ENCODE data around the gene NFKBIE. TPM values are rescaled to one million over a fixed set of nuclear protein-coding genes. Genes with fewer than 3 reads are reported as not detected.
A peak's percentile ranks its signal among the peaks of the same experiment; 100 is the strongest.

Gene NFKBIE
- total RNA-seq, 2 donors from 2014 or later: 24.1 to 26.1 TPM

- ATAC-seq (peak in 1 of 2 donors; percentile 0), DNase-seq (ENCODE audit: low spot score) (no peak)
- no peaks in the 10 kb centered on the region for H3K9me3 Mint-ChIP-seq
- H3K36me3 Mint-ChIP-seq: peaks cover 38% of the 10 kb centered on the region
- peak overlapping the region; percentile 91 to 98 for H3K27ac Mint-ChIP-seq
- peak overlapping the region; percentile 88 for H3K4me3 Mint-ChIP-seq
- H3K4me1 Mint-ChIP-seq (ENCODE audit: low read depth in 2 of 2): peaks cover 62 to 66% of the 10 kb centered on the region in 2 donors
- H3K27me3 Mint-ChIP-seq: no peaks in the 10 kb centered on the region
Measured at GRCh38 chr6:44255105-44255808, 10.1 kb downstream of the NFKBIE start.

DNA sequence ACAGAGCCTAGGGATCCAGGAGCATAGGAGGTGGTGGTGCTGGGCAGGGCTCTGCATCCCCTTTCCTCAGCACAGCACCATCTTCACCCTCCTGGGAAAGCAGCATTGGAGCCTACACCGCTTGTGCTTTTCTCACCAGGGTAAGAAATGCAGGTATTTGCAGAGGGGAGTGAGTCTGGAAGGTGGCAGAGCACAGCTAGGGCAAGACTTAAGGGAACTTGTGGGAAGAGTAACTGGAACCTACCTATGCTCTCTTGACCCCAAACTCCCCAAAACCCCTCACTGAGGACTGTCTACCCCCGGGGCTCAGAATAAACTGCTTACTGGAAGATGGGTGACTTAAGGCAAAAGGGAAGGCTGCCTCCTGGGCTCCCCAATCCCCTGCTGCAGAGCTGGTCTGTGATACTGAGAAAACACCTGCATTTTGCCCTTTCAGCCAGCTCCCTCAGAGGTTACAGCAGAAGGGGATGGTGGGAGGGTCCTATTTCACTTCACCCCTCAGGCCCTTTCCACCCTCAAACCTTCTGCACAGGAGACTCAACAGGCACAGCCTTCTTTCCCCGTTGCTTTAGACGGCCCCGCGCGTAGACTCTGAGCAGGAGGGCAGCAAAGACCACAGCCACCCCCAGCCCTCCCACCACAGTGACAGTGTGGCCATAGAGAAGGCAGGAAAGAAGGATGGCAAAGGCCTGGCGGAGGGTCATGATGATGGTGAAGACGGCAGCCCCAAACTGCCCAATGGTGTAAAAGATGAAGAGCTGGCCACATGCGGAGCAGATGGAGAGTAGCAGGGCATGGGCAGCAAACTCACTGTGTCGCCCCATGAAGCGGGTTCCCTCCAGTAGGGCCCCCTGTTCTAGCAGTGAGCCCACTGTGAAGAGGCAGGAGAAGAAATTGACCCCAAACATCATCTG, 10.9 kb downstream of the NFKBIE start:
- Mint-ChIP-seq H3K27ac (peak overlapping the region; percentile 91 to 98), H3K4me3 (peak overlapping the region; percentile 18), H3K9me3 (no peaks in the 10 kb centered on the region), H3K27me3 (no peaks in the 10 kb centered on the region), H3K36me3 (peaks cover 46% of the 10 kb centered on the region), H3K4me1 (ENCODE audit: low read depth in 2 of 2) (peaks cover 70 to 74% of the 10 kb centered on the region in 2 donors)
- ATAC-seq: no peak
- DNase-seq (ENCODE audit: low spot score): no peak

- H3K36me3 Mint-ChIP-seq: peaks cover 55% of the 10 kb centered on the region
- H3K4me1 Mint-ChIP-seq (ENCODE audit: low read depth in 2 of 2): peaks cover 72 to 78% of the 10 kb centered on the region in 2 donors
- DNase-seq (ENCODE audit: low spot score) (no peak), ATAC-seq (no peak)
- H3K27me3 Mint-ChIP-seq: no peaks in the 10 kb centered on the region
- peak overlapping the region; percentile 94 for H3K4me3 Mint-ChIP-seq
- H3K9me3 Mint-ChIP-seq: no peaks in the 10 kb centered on the region
- peak overlapping the region; percentile 91 to 98 for H3K27ac Mint-ChIP-seq
Measured at GRCh38 chr6:44253307-44254101, 11.8 kb downstream of the NFKBIE start.

- ATAC-seq (no peak), DNase-seq (ENCODE audit: low spot score) (no peak)
- Mint-ChIP-seq H3K36me3 (peaks cover 69% of the 10 kb centered on the region), H3K4me1 (ENCODE audit: low read depth in 2 of 2) (peaks cover 72 to 79% of the 10 kb centered on the region in 2 donors), H3K4me3 (peak overlapping the region; percentile 94), H3K9me3 (no peaks in the 10 kb centered on the region), H3K27me3 (no peaks in the 10 kb centered on the region), H3K27ac (peak overlapping the region; percentile 91 to 98)
Measured at GRCh38 chr6:44251576-44252524, 13.5 kb downstream of the NFKBIE start.

- H3K4me3 Mint-ChIP-seq: peak overlapping the region; percentile 94
- no peaks in the 10 kb centered on the region for H3K27me3 Mint-ChIP-seq
- H3K27ac Mint-ChIP-seq: peak overlapping the region; percentile 98
- DNase-seq (ENCODE audit: low spot score) (no peak), ATAC-seq (no peak)
- H3K36me3 Mint-ChIP-seq: peaks cover 71% of the 10 kb centered on the region
- H3K4me1 Mint-ChIP-seq (ENCODE audit: low read depth in 2 of 2): peaks cover 65 to 71% of the 10 kb centered on the region in 2 donors
- H3K9me3 Mint-ChIP-seq: no peaks in the 10 kb centered on the region
Measured at GRCh38 chr6:44250718-44251123, 14.6 kb downstream of the NFKBIE start.

DNA sequence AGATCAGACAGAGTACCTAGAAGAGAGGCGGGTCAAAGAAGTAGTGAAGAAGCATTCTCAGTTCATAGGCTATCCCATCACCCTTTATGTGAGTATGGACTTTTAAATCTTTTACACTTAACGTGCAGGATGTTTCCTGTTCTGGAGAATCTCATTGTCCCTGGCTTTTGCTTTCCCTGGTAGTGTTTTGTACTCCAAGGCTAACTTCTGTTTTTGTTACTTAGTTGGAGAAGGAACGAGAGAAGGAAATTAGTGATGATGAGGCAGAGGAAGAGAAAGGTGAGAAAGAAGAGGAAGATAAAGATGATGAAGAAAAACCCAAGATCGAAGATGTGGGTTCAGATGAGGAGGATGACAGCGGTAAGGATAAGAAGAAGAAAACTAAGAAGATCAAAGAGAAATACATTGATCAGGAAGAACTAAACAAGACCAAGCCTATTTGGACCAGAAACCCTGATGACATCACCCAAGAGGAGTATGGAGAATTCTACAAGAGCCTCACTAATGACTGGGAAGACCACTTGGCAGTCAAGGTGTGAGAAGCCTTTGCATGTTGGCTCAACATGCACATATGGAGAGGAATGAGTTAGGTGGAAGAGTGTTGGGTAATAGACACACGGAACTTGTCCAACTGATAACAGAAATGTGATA, 15.2 kb downstream of the NFKBIE start:
- ATAC-seq (no peak), DNase-seq (ENCODE audit: low spot score) (no peak)
- H3K36me3 Mint-ChIP-seq: peaks cover 71% of the 10 kb centered on the region
- no peaks in the 10 kb centered on the region for H3K9me3 Mint-ChIP-seq
- peak overlapping the region; percentile 94 for H3K4me3 Mint-ChIP-seq
- no peaks in the 10 kb centered on the region for H3K27me3 Mint-ChIP-seq
- H3K4me1 Mint-ChIP-seq (ENCODE audit: low read depth in 2 of 2): peaks cover 65 to 71% of the 10 kb centered on the region in 2 donors
- peak overlapping the region; percentile 98 for H3K27ac Mint-ChIP-seq

DNA sequence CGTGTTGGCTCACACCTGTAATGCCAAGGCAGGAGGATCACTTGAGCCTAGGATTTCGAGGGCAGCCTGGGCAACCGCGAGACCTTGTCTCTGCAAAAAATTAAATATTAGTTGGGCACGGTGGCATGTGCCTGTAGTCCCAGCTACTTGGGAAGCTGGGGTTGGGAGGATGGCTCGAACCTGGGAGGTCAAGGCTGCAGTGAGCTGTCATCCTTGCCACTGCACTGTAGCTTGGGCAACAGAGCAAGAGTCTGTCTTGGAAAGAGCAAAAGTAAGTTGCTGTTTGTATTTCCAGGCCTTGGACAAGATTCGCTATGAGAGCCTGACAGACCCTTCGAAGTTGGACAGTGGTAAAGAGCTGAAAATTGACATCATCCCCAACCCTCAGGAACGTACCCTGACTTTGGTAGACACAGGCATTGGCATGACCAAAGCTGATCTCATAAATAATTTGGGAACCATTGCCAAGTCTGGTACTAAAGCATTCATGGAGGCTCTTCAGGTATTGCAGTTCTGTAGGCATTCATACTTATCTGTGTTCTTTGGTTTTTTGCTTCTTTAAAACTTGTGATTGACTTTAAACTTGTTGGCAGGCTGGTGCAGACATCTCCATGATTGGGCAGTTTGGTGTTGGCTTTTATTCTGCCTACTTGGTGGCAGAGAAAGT, 16.1 kb downstream of the NFKBIE start:
- Mint-ChIP-seq H3K36me3 (peaks cover 66% of the 10 kb centered on the region), H3K9me3 (no peaks in the 10 kb centered on the region), H3K27ac (peak overlapping the region; percentile 98), H3K4me1 (ENCODE audit: low read depth in 2 of 2) (peaks cover 61 to 65% of the 10 kb centered on the region in 2 donors), H3K27me3 (no peaks in the 10 kb centered on the region), H3K4me3 (peak overlapping the region; percentile 94)
- DNase-seq (ENCODE audit: low spot score) (no peak), ATAC-seq (no peak)

DNA sequence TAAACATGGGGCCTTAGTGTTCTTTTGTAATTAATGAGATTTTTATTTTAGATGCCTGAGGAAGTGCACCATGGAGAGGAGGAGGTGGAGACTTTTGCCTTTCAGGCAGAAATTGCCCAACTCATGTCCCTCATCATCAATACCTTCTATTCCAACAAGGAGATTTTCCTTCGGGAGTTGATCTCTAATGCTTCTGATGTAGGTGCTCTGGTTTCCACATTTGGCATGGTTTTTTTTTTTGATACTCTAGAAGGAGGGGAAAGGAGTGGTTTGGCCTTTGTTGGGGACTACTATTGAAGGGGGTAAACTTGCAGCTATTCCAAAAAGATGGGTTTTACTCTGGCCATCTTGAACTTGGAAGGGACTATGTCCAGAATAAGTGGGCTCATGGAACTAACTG, 16.8 kb downstream of the NFKBIE start:
- H3K27me3 Mint-ChIP-seq: no peaks in the 10 kb centered on the region
- H3K36me3 Mint-ChIP-seq: peaks cover 63% of the 10 kb centered on the region
- peak overlapping the region; percentile 98 for H3K27ac Mint-ChIP-seq
- no peak for ATAC-seq
- peak overlapping the region; percentile 94 for H3K4me3 Mint-ChIP-seq
- no peak for DNase-seq (ENCODE audit: low spot score)
- H3K4me1 Mint-ChIP-seq (ENCODE audit: low read depth in 2 of 2): peaks cover 56 to 65% of the 10 kb centered on the region in 2 donors
- no peaks in the 10 kb centered on the region for H3K9me3 Mint-ChIP-seq

- peaks cover 46 to 57% of the 10 kb centered on the region in 2 donors for H3K4me1 Mint-ChIP-seq (ENCODE audit: low read depth in 2 of 2)
- peaks cover 53% of the 10 kb centered on the region for H3K36me3 Mint-ChIP-seq
- peak overlapping the region; percentile 98 for H3K27ac Mint-ChIP-seq
Measured at GRCh38 chr6:44247338-44248302, 17.7 kb downstream of the NFKBIE start.

DNA sequence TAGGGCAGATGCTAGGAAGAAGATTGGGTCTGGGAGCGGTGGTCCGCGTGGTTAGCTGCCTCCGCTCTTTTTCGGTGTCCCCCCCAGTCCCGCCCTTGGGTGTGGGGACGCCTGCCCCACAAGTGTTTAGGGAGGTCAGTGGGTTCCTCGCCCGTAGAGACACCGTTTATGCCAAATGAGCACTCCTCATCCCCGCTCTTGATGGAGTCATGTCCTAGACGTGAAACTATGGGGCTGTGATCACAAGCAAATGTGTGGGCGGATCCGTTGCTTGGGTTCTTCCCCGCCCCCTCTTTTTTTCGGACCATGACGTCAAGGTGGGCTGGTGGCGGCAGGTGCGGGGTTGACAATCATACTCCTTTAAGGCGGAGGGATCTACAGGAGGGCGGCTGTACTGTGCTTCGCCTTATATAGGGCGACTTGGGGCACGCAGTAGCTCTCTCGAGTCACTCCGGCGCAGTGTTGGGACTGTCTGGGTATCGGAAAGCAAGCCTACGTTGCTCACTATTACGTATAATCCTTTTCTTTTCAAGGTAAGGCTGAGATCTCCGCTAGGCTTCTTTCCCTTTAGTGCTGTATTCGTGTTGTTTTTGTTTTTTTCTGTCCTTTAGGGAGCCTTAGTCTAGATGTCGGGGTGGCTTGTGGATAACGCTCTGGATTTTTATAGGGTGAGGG, 18.6 kb downstream of the NFKBIE start, which contains the start of gene HSP90AB1:
TSS of gene HSP90AB1 (plus strand) at position 439 of the 675 bp plus-strand sequence. CDS start 1,529 bp downstream, outside the sequence.
- ATAC-seq: peak; percentile 89 to 93
- no peaks in the 10 kb centered on the region for H3K27me3 Mint-ChIP-seq
- H3K4me3 Mint-ChIP-seq: peak within 1 kb of the TSS; percentile 94
- no peaks in the 10 kb centered on the region for H3K9me3 Mint-ChIP-seq
- peaks cover 48% of the 10 kb centered on the region for H3K36me3 Mint-ChIP-seq
- H3K27ac Mint-ChIP-seq: peak within 1 kb of the TSS; percentile 98
- H3K4me1 Mint-ChIP-seq (ENCODE audit: low read depth in 2 of 2): peaks cover 44 to 53% of the 10 kb centered on the region in 2 donors
- peak; percentile 96 for DNase-seq (ENCODE audit: low spot score)

More at GRCh38 chr6:44247338-44248302, 17.7 kb downstream of the NFKBIE start:
- ATAC-seq (peak; percentile 80 to 83), DNase-seq (ENCODE audit: low spot score) (peak; percentile 95)
- Mint-ChIP-seq H3K4me3 (peak overlapping the region; percentile 94), H3K27me3 (no peaks in the 10 kb centered on the region), H3K9me3 (no peaks in the 10 kb centered on the region)

All from natural killer cell treated with Interleukin-12 subunit alpha and Interleukin-12 subunit beta and Interleukin-15 and Interleukin-18, amount 100 ng/mL, for 72 hours (primary cell).